Nucleus accumbens (tissue), 56 donors: ENCODE results near the gene SLC2A14.
"Not testable (repeated sequence)": the region's sequence is repeated elsewhere in the genome, so short reads cannot be mapped to it uniquely, and the experiment has no call there.

Experiments
- DNase-seq, 56 donors: peaks; one replicate each; lab custom pipeline; 2025; lab: John Stamatoyannopoulos, UW

The SLC2A14 gene

GRCh38 chr12:7872566-7873319 is at the start of gene SLC2A14:
Gene SLC2A14, minus strand, starts transcription at chr12:7872915. Its CDS starts 3,035 bp downstream, at chr12:7869880.
- DNase-seq, result no peak

GRCh38 chr12:7921181-7921580 is 48.5 kb upstream of the SLC2A14 start:
- DNase-seq, result not testable (repeated sequence)

- not testable (repeated sequence) for DNase-seq
Measured at GRCh38 chr12:7918268-7918590, 45.5 kb upstream of the SLC2A14 start.

- no peak for DNase-seq
Measured at GRCh38 chr12:7917392-7918267, 44.9 kb upstream of the SLC2A14 start.

GRCh38 chr12:7916936-7917335 is 44.2 kb upstream of the SLC2A14 start:
- DNase-seq, result no peak

- no peak for DNase-seq
Measured at GRCh38 chr12:7915661-7916403, 43.1 kb upstream of the SLC2A14 start.

- DNase-seq, result not testable (repeated sequence)
Measured at GRCh38 chr12:7910106-7910505, 37.4 kb upstream of the SLC2A14 start.

GRCh38 chr12:7907009-7907408 is 34.3 kb upstream of the SLC2A14 start:
- no peak for DNase-seq

GRCh38 chr12:7906303-7906702 is 33.6 kb upstream of the SLC2A14 start:
- DNase-seq, result not testable (repeated sequence)

GRCh38 chr12:7905600-7906125 is 32.9 kb upstream of the SLC2A14 start:
- DNase-seq, result not testable (repeated sequence)

- no peak for DNase-seq
Measured at GRCh38 chr12:7905071-7905470, 32.4 kb upstream of the SLC2A14 start.

- not testable (repeated sequence) for DNase-seq
Measured at GRCh38 chr12:7902416-7902815, 29.7 kb upstream of the SLC2A14 start.

- no peak for DNase-seq
Measured at GRCh38 chr12:7899755-7900154, 27.0 kb upstream of the SLC2A14 start.

GRCh38 chr12:7896726-7897125 is 24.0 kb upstream of the SLC2A14 start:
- not testable (repeated sequence) for DNase-seq

GRCh38 chr12:7892186-7892980 is 19.7 kb upstream of the SLC2A14 start:
- no peak for DNase-seq

- no peak for DNase-seq
Measured at GRCh38 chr12:7884689-7885088, 12.0 kb upstream of the SLC2A14 start.

GRCh38 chr12:7881736-7882120 is 9.0 kb upstream of the SLC2A14 start:
- not testable (repeated sequence) for DNase-seq

GRCh38 chr12:7880952-7881735 is 8.4 kb upstream of the SLC2A14 start:
- not testable (repeated sequence) for DNase-seq

- no peak for DNase-seq
Measured at GRCh38 chr12:7879246-7879645, 6.5 kb upstream of the SLC2A14 start.
